A673 (cell line): ENCODE data around the gene ANTKMT.

Experiments used
- CTCF ChIP-seq: fragments of 300-800, 200-600 bp; sonication (generic); conservative IDR thresholded peaks from 2 replicates; pipeline ENCODE4 v1.5.1; 2017; ENCODE audit warnings: low read depth, mild to moderate bottlenecking, antibody characterized with exemption, low read length, moderate library complexity, mixed read lengths
- EZH2 ChIP-seq: fragments of 200-600 bp; sonication (generic); IDR thresholded peaks from 2 replicates; pipeline ENCODE4 v1.6.1; 2017; ENCODE audit warnings: borderline replicate concordance, low read depth, mild to moderate bottlenecking, mixed read lengths, antibody characterized with exemption, low read length; ENCODE audit not compliant: poor library complexity, severe bottlenecking

- TF ChIP-seq EZH2 (no peak), CTCF (no peak)
Measured at GRCh38 chr16:763369-764183, 42.6 kb downstream of the ANTKMT start.
